Caco-2 (cell line): ENCODE measurements around the gene GABRB3. TPM values are rescaled to one million over a fixed set of nuclear protein-coding genes. Genes with fewer than 3 reads are reported as not detected.

Source experiments
- BruUV-seq: library from RNA; stranded (reverse); fragments of 400-500 nt; replicated peaks from 2 replicates; lab custom pipeline; 2021; lab: Mats Ljungman, UMichigan
- CTCF ChIA-PET: fragments of 300-600 bp; sonication (Branson Sonifier 250); formaldehyde crosslinking; loops from one replicate; lab custom pipeline; 2022; ENCODE audit warnings: antibody characterized with exemption; lab: Charles Lee
- POLR2A ChIA-PET: fragments of 300-600 bp; sonication (Branson Sonifier 250); formaldehyde crosslinking; loops from one replicate; lab custom pipeline; 2022; ENCODE audit warnings: antibody characterized with exemption; lab: Charles Lee
- DNase-seq, 2 experiments: peaks; one replicate each; pipeline versions ENCODE4 v3.0.0 to v3.0.0-alpha.2; 2020 to 2022
- H3K27me3 ChIP-seq: replicated peaks from 2 replicates; pipeline ENCODE4 v1.6.0; 2011; ENCODE audit warnings: low read length; ENCODE audit not compliant: control insufficient read depth, insufficient read depth
- H3K36me3 ChIP-seq: 2 replicates; pipeline ENCODE4 v1.5.1; 2011; ENCODE audit warnings: low read length; ENCODE audit not compliant: control insufficient read depth, insufficient read depth
- H3K4me1 ChIP-seq: fragments of 250-450 bp; sonication (Bioruptor Pico); 2 replicates; pipeline ENCODE4 v1.5.1; 2020; ENCODE audit warnings: mild to moderate bottlenecking
- H3K4me3 ChIP-seq: 2 replicates; pipeline ENCODE4 v1.5.1; 2011; ENCODE audit warnings: low read depth, mild to moderate bottlenecking, control low read depth, low read length
- H3K9me3 ChIP-seq: fragments of 250-450 bp; sonication (Bioruptor Pico); 2 replicates; pipeline ENCODE4 v1.5.1; 2020; ENCODE audit warnings: mild to moderate bottlenecking, moderate library complexity
- H3K27ac Mint-ChIP-seq: one replicate; pipeline ENCODE4 v1.8.0; 2022; ENCODE audit warnings: mixed read lengths; ENCODE audit not compliant: unreplicated experiment
- H3K27me3 Mint-ChIP-seq: one replicate; pipeline ENCODE4 v1.8.0; 2022; ENCODE audit warnings: mixed read lengths; ENCODE audit not compliant: insufficient read depth, unreplicated experiment
- H3K36me3 Mint-ChIP-seq: one replicate; pipeline ENCODE4 v1.8.0; 2022; ENCODE audit warnings: mild to moderate bottlenecking, mixed read lengths; ENCODE audit not compliant: insufficient read depth, unreplicated experiment
- H3K4me1 Mint-ChIP-seq: one replicate; pipeline ENCODE4 v1.8.0; 2022; ENCODE audit warnings: low read depth, mixed read lengths; ENCODE audit not compliant: unreplicated experiment
- H3K4me3 Mint-ChIP-seq: one replicate; pipeline ENCODE4 v1.8.0; 2022; ENCODE audit warnings: mild to moderate bottlenecking, moderate library complexity, mixed read lengths; ENCODE audit not compliant: unreplicated experiment
- H3K9me3 Mint-ChIP-seq: one replicate; pipeline ENCODE4 v1.8.0; 2022; ENCODE audit warnings: mixed read lengths; ENCODE audit not compliant: unreplicated experiment
- CTCF ChIP-seq, 2 experiments: fragments of 200-600 bp in 1 of 2; IDR thresholded peaks; 1 replicate in 1 of 2; 2 replicates in 1 of 2; pipeline versions ENCODE4 v1.5.1 to v1.8.0; 2011 to 2022; ENCODE audit warnings: antibody characterized with exemption in 1 of 2, control low read depth in 1 of 2, inconsistent platforms in 1 of 2, low read depth in 1 of 2, low read length in 1 of 2, mild to moderate bottlenecking in 1 of 2, moderate library complexity in 1 of 2; ENCODE audit not compliant: insufficient read depth in 1 of 2, severe bottlenecking in 1 of 2, unreplicated experiment in 1 of 2
- intact Hi-C: fragments of 100-400 bp; cut with micrococcal nuclease; formaldehyde crosslinking; loops from one replicate; pipeline ENCODE4 v1.10.0; 2022; ENCODE audit not compliant: unreplicated experiment
- total RNA-seq: library from RNA; stranded (reverse); gene quantifications from 2 replicates; pipeline ENCODE4 v1.2.3, GENCODE V29; 2022

The GABRB3 gene
- total RNA-seq, 1 experiment from 2014 or later: not detected

- no peak overlapping the region for H3K27ac Mint-ChIP-seq
- H3K4me3 Mint-ChIP-seq: no peak overlapping the region
- Histone ChIP-seq H3K9me3 (peaks cover 17% of the 10 kb centered on the region), H3K4me1 (no peaks in the 10 kb centered on the region), H3K4me3 (no peak overlapping the region), H3K36me3 (no peaks in the 10 kb centered on the region), H3K27me3 (no peaks in the 10 kb centered on the region)
- DNase-seq: no peak
- no peaks in the 10 kb centered on the region for H3K36me3 Mint-ChIP-seq
- peaks cover 30% of the 10 kb centered on the region for H3K9me3 Mint-ChIP-seq
- POLR2A ChIA-PET: no interaction called here
- no peaks in the 10 kb centered on the region for H3K4me1 Mint-ChIP-seq
- CTCF ChIA-PET: no interaction called here
- BruUV-seq: no TSS peak
- no peaks in the 10 kb centered on the region for H3K27me3 Mint-ChIP-seq
- TF ChIP-seq CTCF (IDR thresholded peaks at IDR 0.05; ENCODE audit: insufficient read depth in 1 of 2, low read depth in 1 of 2, low read length in 1 of 2, severe bottlenecking in 1 of 2, unreplicated experiment in 1 of 2): no peak
- intact Hi-C loops: no loop called here
Observed at GRCh38 chr15:26614734-26615133, 158.1 kb downstream of the GABRB3 start.

GRCh38 chr15:26598704-26599103 is 174.2 kb downstream of the GABRB3 start:
- no peak for TF ChIP-seq CTCF (IDR thresholded peaks at IDR 0.05; ENCODE audit: insufficient read depth in 1 of 2, low read depth in 1 of 2, low read length in 1 of 2, severe bottlenecking in 1 of 2, unreplicated experiment in 1 of 2)
- ChIA-PET CTCF (no interaction called here), POLR2A (no interaction called here)
- BruUV-seq: no TSS peak
- Histone ChIP-seq H3K9me3 (peaks cover 15% of the 10 kb centered on the region; the same call in 1 of the 2 replicates), H3K4me1 (no peaks in the 10 kb centered on the region), H3K27me3 (no peaks in the 10 kb centered on the region), H3K36me3 (no peaks in the 10 kb centered on the region), H3K4me3 (no peak overlapping the region)
- no peak for DNase-seq
- H3K9me3 Mint-ChIP-seq: peaks cover 62% of the 10 kb centered on the region
- no peaks in the 10 kb centered on the region for H3K36me3 Mint-ChIP-seq
- no peaks in the 10 kb centered on the region for H3K4me1 Mint-ChIP-seq
- no peaks in the 10 kb centered on the region for H3K27me3 Mint-ChIP-seq
- intact Hi-C loops: no loop called here
- no peak overlapping the region for H3K27ac Mint-ChIP-seq
- H3K4me3 Mint-ChIP-seq: no peak overlapping the region

GRCh38 chr15:26595611-26596010 is 177.3 kb downstream of the GABRB3 start:
- Histone ChIP-seq H3K4me1 (no peaks in the 10 kb centered on the region), H3K36me3 (no peaks in the 10 kb centered on the region), H3K4me3 (no peak overlapping the region), H3K27me3 (no peaks in the 10 kb centered on the region), H3K9me3 (peaks cover 5% of the 10 kb centered on the region; the same call in 1 of the 2 replicates)
- no peaks in the 10 kb centered on the region for H3K36me3 Mint-ChIP-seq
- BruUV-seq: no TSS peak
- DNase-seq: no peak
- no peak for TF ChIP-seq CTCF (IDR thresholded peaks at IDR 0.05; ENCODE audit: insufficient read depth in 1 of 2, low read depth in 1 of 2, low read length in 1 of 2, severe bottlenecking in 1 of 2, unreplicated experiment in 1 of 2)
- no peak overlapping the region for H3K4me3 Mint-ChIP-seq
- H3K27ac Mint-ChIP-seq: no peak overlapping the region
- POLR2A ChIA-PET: no interaction called here
- H3K9me3 Mint-ChIP-seq: peaks cover 35% of the 10 kb centered on the region
- H3K4me1 Mint-ChIP-seq: no peaks in the 10 kb centered on the region
- no peaks in the 10 kb centered on the region for H3K27me3 Mint-ChIP-seq
- CTCF ChIA-PET: no interaction called here
- intact Hi-C loops: no loop called here
